ENCODE measurements around the gene INPP4A. TPM values are rescaled to one million over a fixed set of nuclear protein-coding genes. Genes with fewer than 3 reads are reported as not detected.

Gene INPP4A
- total and polyA plus RNA-seq, 9 of the 15 experiments (the other 6 are each of a cell fraction or from before 2014, with no cell fraction given), result 1.8 to 15.7 (median 8.3) TPM

DNA sequence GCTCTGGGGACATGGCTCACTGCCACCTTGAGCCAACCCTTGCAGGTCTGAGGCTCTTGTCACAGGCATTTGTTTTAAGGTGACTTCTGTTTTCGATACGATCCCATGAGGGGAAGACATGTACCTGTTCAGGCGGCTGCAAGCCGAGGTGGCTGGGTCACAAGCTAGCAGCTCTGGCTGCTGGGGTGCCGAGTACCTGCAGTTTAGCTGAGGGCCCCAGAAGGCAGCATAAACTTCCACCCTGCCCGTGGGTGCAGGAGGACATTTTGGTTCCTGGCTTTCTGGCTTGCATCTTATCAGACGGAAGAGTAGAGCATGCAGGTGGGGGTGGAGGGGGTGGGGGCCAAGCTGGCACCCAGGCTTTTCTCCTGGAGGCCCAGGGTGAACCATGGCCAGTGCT lies 135.3 kb downstream of the INPP4A start:
- H3K4me3 ChIP-seq, result no peak overlapping the region
- WGBS (ENCODE audit: insufficient coverage, low coverage, missing lambda C conversion rate), result 65% methylated on average over 7 of the region's 7 CpGs
- intact Hi-C loops (cut with micrococcal nuclease), result no loop called here
- POLR2A ChIA-PET, result no interaction called here
- H3K27ac ChIP-seq (ENCODE audit: extremely low read depth, low read depth, low read length), result no peak overlapping the region
- H3K4me2 ChIP-seq (ENCODE audit: insufficient read depth, low read length), result no peak overlapping the region
- H3K9me3 ChIP-seq (replicated peaks; ENCODE audit: control insufficient read depth, insufficient read depth, low read depth, low read length), result no peaks in the 10 kb centered on the region
- H3K9ac ChIP-seq (ENCODE audit: insufficient read depth in 1 of 2, low read depth in 2 of 2, low read length in 2 of 2), result no peak overlapping the region
- H3K79me2 ChIP-seq (ENCODE audit: control insufficient read depth, insufficient read depth, low read length), result no peaks in the 10 kb centered on the region
- in situ Hi-C loops (cut with MboI), result no loop called here
- no peak for FAIRE-seq
- no peak for DNase-seq (ENCODE audit: extremely low read depth in 1 of 4, low spot score in 3 of 4)
- H3K27me3 ChIP-seq (ENCODE audit: control insufficient read depth in 2 of 2, insufficient read depth in 2 of 2, low read length in 2 of 2), result no peaks in the 10 kb centered on the region
- peaks cover 0 to 3% of the 10 kb centered on the region in 2 experiments; a peak in 1 of 5 replicates for H3K4me1 ChIP-seq (replicated peaks in 1 of 2; ENCODE audit: control insufficient read depth in 2 of 2, insufficient read depth in 2 of 2, low read length in 2 of 2)
- no TSS peak for BruUV-seq (replicated peaks)
- peaks cover 26% of the 10 kb centered on the region; the same call in 2 of the 3 replicates for H3K36me3 ChIP-seq (ENCODE audit: control insufficient read depth, insufficient read depth, low read length)
- no peak for ATAC-seq
- H4K20me1 ChIP-seq (replicated peaks; ENCODE audit: control insufficient read depth, insufficient read depth, low read length), result no peaks in the 10 kb centered on the region
- CTCF ChIA-PET (ENCODE audit: low intra/inter-chr PET ratio), result no interaction called here
- no peaks in the 10 kb centered on the region for H3K9me1 ChIP-seq (ENCODE audit: control insufficient read depth, insufficient read depth, low read length)
- TF ChIP-seq HDAC1 (IDR thresholded peaks at IDR 0.05) (no peak), PRPF4 (IDR thresholded peaks at IDR 0.05; ENCODE audit: insufficient read depth, low read depth, low read length, poor library complexity, severe bottlenecking) (no peak), ARNT (IDR thresholded peaks at IDR 0.05) (no peak), IRF2 (CRISPR knock-in tag; IDR thresholded peaks at IDR 0.05) (no peak), LARP7 (IDR thresholded peaks at IDR 0.05) (no peak)
- H2AFZ ChIP-seq (ENCODE audit: low read depth, low read length), result no peak overlapping the region

DNA sequence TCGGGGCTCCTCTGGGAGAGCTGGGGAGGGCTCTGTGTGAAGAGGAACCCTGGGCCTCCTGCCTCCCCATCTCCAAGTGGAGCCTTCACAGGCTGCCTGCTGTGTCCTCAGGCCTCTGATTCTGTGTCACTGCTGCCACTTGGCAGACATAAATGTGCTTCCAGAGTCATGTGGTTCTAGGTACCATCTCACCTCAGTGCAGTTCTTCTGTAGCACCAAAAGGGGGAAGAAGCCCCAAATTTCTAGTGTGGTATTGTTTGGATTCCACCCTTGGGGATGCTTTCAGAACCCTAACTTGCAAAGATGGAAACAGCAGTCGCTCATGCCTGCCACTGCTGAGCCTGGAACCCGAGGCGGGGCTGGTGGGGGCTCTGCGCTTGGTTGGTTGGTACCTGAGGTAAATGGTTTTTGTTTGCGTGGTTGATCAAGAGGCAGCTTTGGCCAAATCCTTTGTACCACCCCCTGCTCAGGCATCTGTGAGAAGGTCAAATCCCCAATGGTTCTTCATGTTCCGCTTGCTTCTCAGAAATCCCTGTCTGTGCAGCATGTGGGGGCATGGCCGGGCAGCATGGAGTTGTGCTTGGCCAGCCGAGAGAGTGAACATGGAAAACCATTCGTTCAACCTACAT lies 136.1 kb downstream of the INPP4A start:
- Histone ChIP-seq H3K36me3 (ENCODE audit: control insufficient read depth, insufficient read depth, low read length) (peaks cover 24% of the 10 kb centered on the region; the same call in 2 of the 3 replicates), H3K27me3 (ENCODE audit: control insufficient read depth in 2 of 2, insufficient read depth in 2 of 2, low read length in 2 of 2) (no peaks in the 10 kb centered on the region), H3K4me2 (ENCODE audit: insufficient read depth, low read length) (no peak overlapping the region), H2AFZ (ENCODE audit: low read depth, low read length) (no peak overlapping the region), H3K79me2 (ENCODE audit: control insufficient read depth, insufficient read depth, low read length) (no peaks in the 10 kb centered on the region), H3K4me3 (no peak overlapping the region), H3K9me3 (replicated peaks; ENCODE audit: control insufficient read depth, insufficient read depth, low read depth, low read length) (no peaks in the 10 kb centered on the region), H3K27ac (ENCODE audit: extremely low read depth, low read depth, low read length) (no peak overlapping the region), H4K20me1 (replicated peaks; ENCODE audit: control insufficient read depth, insufficient read depth, low read length) (no peaks in the 10 kb centered on the region), H3K9me1 (ENCODE audit: control insufficient read depth, insufficient read depth, low read length) (no peaks in the 10 kb centered on the region), H3K4me1 (replicated peaks in 1 of 2; ENCODE audit: control insufficient read depth in 2 of 2, insufficient read depth in 2 of 2, low read length in 2 of 2) (peaks cover 0 to 3% of the 10 kb centered on the region in 2 experiments; a peak in 1 of 5 replicates), H3K9ac (ENCODE audit: insufficient read depth in 1 of 2, low read depth in 2 of 2, low read length in 2 of 2) (no peak overlapping the region)
- BruUV-seq (replicated peaks), result no TSS peak
- ATAC-seq (no peak), FAIRE-seq (no peak), DNase-seq (ENCODE audit: extremely low read depth in 1 of 4, low spot score in 3 of 4) (no peak)
- TF ChIP-seq, protein P1, sequence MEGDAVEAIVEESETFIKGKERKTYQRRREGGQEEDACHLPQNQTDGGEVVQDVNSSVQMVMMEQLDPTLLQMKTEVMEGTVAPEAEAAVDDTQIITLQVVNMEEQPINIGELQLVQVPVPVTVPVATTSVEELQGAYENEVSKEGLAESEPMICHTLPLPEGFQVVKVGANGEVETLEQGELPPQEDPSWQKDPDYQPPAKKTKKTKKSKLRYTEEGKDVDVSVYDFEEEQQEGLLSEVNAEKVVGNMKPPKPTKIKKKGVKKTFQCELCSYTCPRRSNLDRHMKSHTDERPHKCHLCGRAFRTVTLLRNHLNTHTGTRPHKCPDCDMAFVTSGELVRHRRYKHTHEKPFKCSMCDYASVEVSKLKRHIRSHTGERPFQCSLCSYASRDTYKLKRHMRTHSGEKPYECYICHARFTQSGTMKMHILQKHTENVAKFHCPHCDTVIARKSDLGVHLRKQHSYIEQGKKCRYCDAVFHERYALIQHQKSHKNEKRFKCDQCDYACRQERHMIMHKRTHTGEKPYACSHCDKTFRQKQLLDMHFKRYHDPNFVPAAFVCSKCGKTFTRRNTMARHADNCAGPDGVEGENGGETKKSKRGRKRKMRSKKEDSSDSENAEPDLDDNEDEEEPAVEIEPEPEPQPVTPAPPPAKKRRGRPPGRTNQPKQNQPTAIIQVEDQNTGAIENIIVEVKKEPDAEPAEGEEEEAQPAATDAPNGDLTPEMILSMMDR (IDR thresholded peaks at IDR 0.05 in 2 of 3, conservative IDR thresholded peaks at IDR 0.05 in 1 of 3; ENCODE audit: insufficient read depth in 2 of 3, low read depth in 1 of 3, low read length in 3 of 3), result 0 out of 6 replicates have a peak, but pooled peaks of 1 of the 3 experiments have one; percentile 11
- TF ChIP-seq ZNF668 (CRISPR knock-in tag; IDR thresholded peaks at IDR 0.05), result no peak
- WGBS (ENCODE audit: insufficient coverage, low coverage, missing lambda C conversion rate), result 94% methylated on average over 10 of the region's 10 CpGs
- ChIA-PET CTCF (ENCODE audit: low intra/inter-chr PET ratio) (no interaction called here), POLR2A (no interaction called here)
- in situ Hi-C loops (cut with MboI) (no loop called here), intact Hi-C loops (cut with micrococcal nuclease) (no loop called here)
